Stimulated activated CD8-positive, alpha-beta memory T cell treated with anti-CD3 and anti-CD28 coated beads, Interleukin-15, amount 100 ng/mL, for 24 hours (primary cell): ENCODE results near the gene MRAS.
"Not testable (repeated sequence)": the region's sequence is repeated elsewhere in the genome, so short reads cannot be mapped to it uniquely, and the experiment has no call there.

Experiments
- DNase-seq: peaks from one replicate; pipeline ENCODE4 v3.0.0-alpha.2; 2020; ENCODE audit warnings: low read depth

MRAS gene

GRCh38 chr3:138367326-138367850, 19.0 kb downstream of the MRAS start:
- DNase-seq: no peak

DNA sequence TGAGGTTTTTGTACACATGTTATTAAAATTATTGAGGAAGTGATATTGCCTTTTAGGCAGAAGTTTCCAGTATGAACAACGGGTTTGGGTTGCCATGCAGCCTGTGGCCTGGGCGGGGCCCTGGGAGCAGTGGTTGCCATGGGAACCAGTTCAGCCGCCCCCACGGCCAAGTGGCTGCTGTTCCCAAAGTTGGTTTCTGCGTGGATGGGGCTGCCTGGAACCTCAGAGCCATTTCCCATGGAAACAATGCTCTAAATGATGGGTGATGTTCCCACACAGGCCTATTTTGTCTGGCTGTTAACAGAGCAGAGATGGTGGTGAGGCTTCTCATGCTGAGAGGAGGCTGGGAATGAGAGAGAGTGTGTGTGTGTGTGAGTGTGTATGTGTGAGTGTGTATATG, 19.5 kb downstream of the MRAS start:
- no peak for DNase-seq

GRCh38 chr3:138369151-138369900, 20.9 kb downstream of the MRAS start:
- DNase-seq: no peak

- no peak for DNase-seq
Observed at GRCh38 chr3:138370321-138370720, 21.9 kb downstream of the MRAS start.

GRCh38 chr3:138371070-138371965, 22.9 kb downstream of the MRAS start:
- no peak for DNase-seq

GRCh38 chr3:138373087-138373735, 24.8 kb downstream of the MRAS start:
- no peak for DNase-seq

- no peak for DNase-seq
Observed at GRCh38 chr3:138373736-138374094, 25.3 kb downstream of the MRAS start.

DNA sequence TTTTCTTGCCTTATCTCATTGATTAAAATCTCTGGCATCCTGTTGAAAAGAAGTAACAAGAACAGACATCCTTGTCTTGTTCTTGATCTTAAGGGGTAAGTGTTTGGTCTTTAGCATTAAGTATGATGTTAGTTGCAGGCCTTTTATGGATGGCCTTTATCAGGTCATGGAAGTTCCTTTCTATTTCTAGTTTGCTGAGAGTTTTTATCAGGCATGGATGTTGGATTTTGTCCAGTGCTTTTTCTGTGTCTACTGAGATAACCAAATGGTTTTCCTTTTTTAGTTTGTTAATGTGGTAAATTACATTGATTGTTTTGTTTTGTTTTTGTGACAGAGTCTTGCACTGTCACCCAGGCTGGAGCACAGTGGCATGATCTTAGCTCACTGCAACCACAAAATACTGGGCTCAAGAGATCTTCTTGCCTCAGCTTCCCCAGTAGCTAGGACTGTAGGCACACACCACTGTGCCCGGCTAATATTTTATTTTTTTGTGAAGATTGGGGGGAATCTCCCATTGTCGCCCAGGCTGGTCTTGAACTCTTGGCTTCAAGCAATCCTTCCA, 26.3 kb downstream of the MRAS start:
- no peak for DNase-seq

- no peak for DNase-seq
Observed at GRCh38 chr3:138375447-138375846, 27.1 kb downstream of the MRAS start.

DNA sequence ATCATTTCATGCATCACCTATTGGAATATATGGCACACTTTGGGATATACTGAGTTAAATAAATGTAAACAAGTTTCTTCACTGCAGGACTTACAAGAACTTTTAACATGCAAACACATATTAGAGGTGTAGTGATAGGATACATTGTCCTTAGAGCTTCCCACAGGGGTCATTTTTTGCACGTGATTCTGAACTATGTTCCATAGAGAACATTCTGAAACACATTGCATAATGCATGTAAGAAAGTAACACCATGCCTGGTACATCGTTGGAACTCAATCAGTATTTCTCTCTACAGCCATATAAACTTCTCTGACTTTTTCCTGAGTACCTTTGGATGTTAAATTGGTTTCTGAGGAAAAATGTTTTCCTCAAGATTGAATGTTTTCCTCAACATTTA, 28.3 kb downstream of the MRAS start:
- DNase-seq: no peak

DNA sequence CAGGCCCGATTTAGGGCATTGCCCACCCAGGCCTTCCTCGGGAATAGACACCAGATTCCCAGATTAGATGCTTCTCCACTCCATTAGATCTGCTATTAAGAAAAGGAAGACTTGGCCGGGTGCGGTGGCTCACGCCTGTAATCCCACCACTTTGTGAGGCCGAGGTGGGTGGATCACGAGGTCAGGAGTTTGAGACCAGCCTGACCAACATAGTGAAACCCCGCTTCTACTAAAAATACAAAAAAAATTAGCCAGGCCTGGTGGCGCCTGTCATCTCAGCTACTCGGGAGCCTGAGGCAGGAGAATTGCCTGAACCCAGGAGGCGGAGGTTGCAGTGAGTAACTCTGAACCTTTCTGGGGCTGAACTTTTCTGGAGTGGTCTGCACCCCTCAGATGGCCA, 28.8 kb downstream of the MRAS start:
- not testable (repeated sequence) for DNase-seq

GRCh38 chr3:138377804-138378203, 29.4 kb downstream of the MRAS start:
- no peak for DNase-seq

DNA sequence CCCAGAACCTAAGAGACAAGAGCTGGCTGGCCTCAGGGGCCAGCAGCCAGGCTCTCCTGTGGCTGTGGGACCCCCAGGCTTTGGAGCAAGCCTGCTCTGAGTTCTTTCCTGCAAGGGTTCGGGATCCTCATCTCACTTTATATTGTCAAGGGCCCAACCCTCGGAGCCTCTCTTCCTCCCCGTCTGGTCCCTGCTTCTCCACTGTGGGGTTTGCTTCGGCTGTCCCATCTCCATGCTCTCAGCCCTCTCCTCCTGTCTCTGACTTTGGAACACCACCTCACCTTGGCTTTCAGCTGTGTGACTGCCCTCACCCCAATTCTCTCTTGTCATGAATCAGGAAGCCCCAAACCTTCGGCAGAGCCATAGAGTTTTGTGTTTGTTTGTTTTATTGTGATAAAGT, 30.0 kb downstream of the MRAS start:
- no peak for DNase-seq

GRCh38 chr3:138378990-138379389, 30.6 kb downstream of the MRAS start:
- DNase-seq: no peak

DNA sequence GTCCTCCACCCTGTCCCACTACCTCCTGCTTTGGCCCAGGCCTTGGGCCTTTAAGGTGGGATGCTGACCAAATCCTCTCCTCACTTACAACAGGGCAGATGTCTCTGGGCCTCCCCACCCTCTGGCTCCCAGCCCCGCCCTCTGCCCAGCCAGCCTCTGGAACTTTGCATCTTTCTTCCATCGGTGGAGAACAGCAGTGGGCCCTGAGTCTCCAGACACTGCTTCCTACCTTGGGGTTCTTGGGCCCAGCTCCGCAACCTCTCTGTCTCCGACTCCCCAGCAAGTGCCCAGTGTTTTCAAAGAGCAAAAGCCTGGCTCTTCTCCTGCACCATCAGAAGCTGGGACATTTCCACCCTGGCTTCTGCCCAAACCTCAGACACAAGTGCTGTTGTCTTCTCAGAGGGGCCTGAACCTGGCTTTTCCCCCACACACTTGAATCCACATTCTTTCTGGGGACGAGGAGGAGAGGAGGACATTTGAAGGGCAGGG, 33.1 kb downstream of the MRAS start:
- no peak for DNase-seq

DNA sequence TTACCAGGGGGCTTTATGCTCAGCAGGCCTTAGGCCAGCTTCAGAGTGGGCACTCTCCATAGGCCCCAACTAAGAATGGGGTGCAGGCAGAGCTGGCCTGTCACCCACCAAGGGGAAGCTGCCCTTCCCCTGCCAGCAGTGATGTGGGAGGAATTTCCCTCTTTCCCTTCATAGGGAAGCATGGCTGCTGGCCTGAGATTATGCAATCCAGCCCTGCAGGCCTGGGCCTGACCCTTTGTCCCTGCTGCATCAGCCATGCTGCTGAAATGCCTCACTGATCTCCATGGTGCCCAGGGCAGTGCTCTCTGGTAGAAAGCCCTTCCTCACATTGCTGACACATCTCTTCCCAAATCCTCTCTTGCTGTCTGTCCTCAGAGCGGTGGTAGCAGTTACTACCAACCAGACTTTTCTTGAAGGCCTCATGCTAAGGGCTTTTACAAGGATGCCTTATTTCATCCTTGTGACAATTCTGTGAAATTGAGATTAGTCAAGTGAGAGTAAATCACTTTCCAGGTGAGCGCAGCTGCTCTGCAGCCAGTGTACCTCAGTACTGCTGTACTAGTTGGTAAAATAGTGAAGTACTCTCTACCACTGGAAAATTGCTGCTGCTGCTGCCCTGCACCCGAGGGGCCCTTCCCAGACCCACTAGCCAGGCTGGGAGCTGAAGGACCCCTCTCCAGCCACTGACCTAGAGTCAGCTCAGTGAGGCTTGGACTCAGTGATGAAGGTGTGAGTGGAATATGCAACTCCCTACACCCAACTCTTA, 33.8 kb downstream of the MRAS start:
- no peak for DNase-seq

- DNase-seq: no peak
Observed at GRCh38 chr3:138383715-138384465, 35.5 kb downstream of the MRAS start.

- no peak for DNase-seq
Observed at GRCh38 chr3:138384531-138384930, 36.2 kb downstream of the MRAS start.

- no peak for DNase-seq
Observed at GRCh38 chr3:138384976-138385375, 36.6 kb downstream of the MRAS start.

DNA sequence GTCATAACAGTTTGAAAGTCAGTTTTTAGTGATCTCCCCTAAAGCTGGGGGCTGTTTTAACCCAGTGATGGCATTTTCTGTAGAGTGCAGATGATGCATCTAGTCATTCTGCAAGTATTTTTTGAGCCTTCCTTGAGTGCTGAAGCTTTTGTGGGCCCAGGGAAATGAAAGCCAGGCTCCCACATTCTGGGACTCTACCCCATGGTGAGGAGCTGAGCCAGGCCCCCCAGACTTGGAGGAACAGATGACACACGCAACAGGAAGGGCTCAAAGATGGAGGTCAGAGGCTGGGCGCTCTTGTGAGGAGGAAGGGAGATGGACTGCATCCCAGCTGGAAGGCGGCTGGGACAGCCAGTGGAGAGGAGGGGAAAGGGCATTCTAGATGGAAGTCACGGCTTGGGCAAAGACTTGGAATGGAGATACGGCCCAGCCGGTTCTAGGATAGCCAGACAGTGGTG, 40.8 kb downstream of the MRAS start:
- DNase-seq: no peak
